Activated CD4-positive, alpha-beta memory T cell treated with anti-CD3 and anti-CD28 coated beads for 36 hours (primary cell): ENCODE data around the gene SPART. TPM values are rescaled to one million over a fixed set of nuclear protein-coding genes. Genes with fewer than 3 reads are reported as not detected.

Source experiments
- CTCF ChIA-PET: fragments of 350-600 bp; sonication (Branson Sonifier 250); formaldehyde crosslinking; loops from one replicate; lab custom pipeline; 2021; ENCODE audit warnings: antibody characterized with exemption, inconsistent platforms; lab: Charles Lee
- POLR2A ChIA-PET: fragments of 350-600 bp; sonication (Branson Sonifier 250); formaldehyde crosslinking; loops from one replicate; lab custom pipeline; 2021; ENCODE audit warnings: antibody characterized with exemption; lab: Charles Lee
- DNase-seq: peaks from one replicate; pipeline ENCODE4 v3.0.0-alpha.2; 2020
- H3K27ac Mint-ChIP-seq: one replicate; pipeline ENCODE4 v1.8.0; 2021; ENCODE audit warnings: mixed read lengths
- H3K27me3 Mint-ChIP-seq: one replicate; pipeline ENCODE4 v1.8.0; 2021; ENCODE audit warnings: mixed read lengths
- H3K36me3 Mint-ChIP-seq: one replicate; pipeline ENCODE4 v1.8.0; 2021; ENCODE audit warnings: mixed read lengths
- H3K4me1 Mint-ChIP-seq: one replicate; pipeline ENCODE4 v1.8.0; 2021; ENCODE audit warnings: low read depth, mixed read lengths
- H3K4me3 Mint-ChIP-seq: one replicate; pipeline ENCODE4 v1.8.0; 2021; ENCODE audit warnings: mild to moderate bottlenecking, mixed read lengths
- H3K9me3 Mint-ChIP-seq: one replicate; pipeline ENCODE4 v1.8.0; 2021; ENCODE audit warnings: mixed read lengths
- intact Hi-C: fragments of 100-400 bp; cut with micrococcal nuclease; formaldehyde crosslinking; loops from one replicate; pipeline ENCODE4 v1.15.1; 2023
- total RNA-seq, 2 experiments: library from RNA; stranded (reverse); gene quantifications; one replicate each; pipeline ENCODE4 v1.2.3, GENCODE V29; 2021

The SPART gene, protein sequence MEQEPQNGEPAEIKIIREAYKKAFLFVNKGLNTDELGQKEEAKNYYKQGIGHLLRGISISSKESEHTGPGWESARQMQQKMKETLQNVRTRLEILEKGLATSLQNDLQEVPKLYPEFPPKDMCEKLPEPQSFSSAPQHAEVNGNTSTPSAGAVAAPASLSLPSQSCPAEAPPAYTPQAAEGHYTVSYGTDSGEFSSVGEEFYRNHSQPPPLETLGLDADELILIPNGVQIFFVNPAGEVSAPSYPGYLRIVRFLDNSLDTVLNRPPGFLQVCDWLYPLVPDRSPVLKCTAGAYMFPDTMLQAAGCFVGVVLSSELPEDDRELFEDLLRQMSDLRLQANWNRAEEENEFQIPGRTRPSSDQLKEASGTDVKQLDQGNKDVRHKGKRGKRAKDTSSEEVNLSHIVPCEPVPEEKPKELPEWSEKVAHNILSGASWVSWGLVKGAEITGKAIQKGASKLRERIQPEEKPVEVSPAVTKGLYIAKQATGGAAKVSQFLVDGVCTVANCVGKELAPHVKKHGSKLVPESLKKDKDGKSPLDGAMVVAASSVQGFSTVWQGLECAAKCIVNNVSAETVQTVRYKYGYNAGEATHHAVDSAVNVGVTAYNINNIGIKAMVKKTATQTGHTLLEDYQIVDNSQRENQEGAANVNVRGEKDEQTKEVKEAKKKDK
- total RNA-seq, result 10 to 100 TPM; 22.4 to 22.5 TPM

DNA sequence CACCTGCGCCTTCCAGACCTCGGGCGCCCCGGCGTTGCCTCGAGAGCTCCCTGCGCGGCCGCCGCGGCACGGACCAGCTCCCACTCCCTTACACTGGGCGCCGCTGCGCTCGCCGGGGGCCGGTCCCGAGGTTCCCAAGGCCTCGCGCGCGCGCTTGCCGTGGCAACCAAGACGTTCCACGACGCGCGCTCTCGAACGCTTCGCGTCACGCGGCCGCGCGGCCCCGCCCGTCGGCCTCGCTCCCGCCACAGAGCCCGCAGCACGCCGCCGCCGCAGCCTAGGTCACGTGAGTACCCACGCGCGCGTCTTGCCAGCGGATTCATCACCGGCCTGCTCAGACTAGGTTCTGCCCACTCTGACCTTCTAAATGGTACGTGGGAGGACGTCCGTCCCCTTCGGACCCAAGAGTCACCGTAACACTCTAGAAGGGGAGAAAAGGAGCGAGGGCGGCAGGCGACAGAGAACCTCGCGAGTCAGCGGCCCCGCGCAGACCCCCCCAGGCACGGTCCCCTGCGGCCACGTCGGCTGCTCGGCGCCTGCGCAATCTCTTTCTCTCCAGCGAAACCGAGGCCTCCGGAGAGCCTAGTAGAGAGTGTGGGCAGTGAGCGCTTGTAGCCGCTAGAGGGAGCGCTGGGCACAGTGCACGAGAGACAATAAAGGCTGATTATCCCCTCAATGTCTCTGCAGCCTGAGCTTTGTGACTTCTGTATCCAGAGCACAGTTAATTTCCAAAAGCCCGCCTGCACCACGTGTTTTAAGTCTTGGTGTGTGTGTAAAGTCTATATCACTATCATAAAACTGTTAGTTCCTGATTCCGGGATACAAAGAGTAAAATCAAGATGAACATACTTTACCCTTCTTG is at the start of gene SPART:
SPART (minus strand) TSS at position 173 of the 862 bp plus-strand sequence. CDS start 10,564 bp downstream, outside the sequence.
- peak; percentile 92 for DNase-seq
- H3K27me3 Mint-ChIP-seq, result no peaks in the 10 kb centered on the region
- POLR2A ChIA-PET, result interaction anchor here (0.8 kb wide), 1 partner anchor 34 kb away, joined by 3 read pairs; no protein-coding TSS in a partner anchor
- no peaks in the 10 kb centered on the region for H3K9me3 Mint-ChIP-seq
- CTCF ChIA-PET, result interaction anchor here (0.5 to 3.1 kb wide), 17 partner anchors 9 to 467 kb away, joined by 3 to 39 read pairs (median 4); partner anchors contain the start of gene CCDC169
- H3K36me3 Mint-ChIP-seq, result no peaks in the 10 kb centered on the region
- intact Hi-C loops, result loop anchor here (1.0 to 2.0 kb wide), 9 partner anchors 36 to 712 kb away; partner anchors contain the start of genes ALG5, CCDC169, RFXAP and SUPT20H
- H3K4me3 Mint-ChIP-seq, result peak within 1 kb of the TSS; percentile 81
- H3K27ac Mint-ChIP-seq, result peak within 1 kb of the TSS; percentile 91
- peaks cover 38% of the 10 kb centered on the region for H3K4me1 Mint-ChIP-seq

DNA sequence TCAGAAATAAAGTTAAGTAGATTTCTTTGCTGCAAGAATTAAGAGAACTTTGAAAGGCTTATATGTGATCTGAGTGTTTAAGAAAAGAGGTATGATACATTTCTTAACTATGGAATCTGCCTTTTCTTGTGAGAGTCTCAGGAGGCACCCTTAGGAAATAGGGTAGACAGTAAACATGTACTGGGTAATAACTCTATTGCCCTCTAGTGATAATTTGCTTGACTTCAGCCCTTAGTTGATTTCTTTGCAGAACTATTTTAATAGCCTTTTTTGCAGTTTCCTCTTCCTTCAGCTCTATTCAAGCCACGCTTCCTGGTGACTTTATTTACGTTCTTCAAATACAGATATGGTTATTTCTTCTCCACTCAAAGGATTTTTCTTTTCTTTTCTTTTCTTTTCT is 49.1 kb upstream of the SPART start:
- Mint-ChIP-seq H3K27ac (no peak overlapping the region), H3K27me3 (peaks cover 3% of the 10 kb centered on the region), H3K36me3 (no peaks in the 10 kb centered on the region), H3K4me1 (no peaks in the 10 kb centered on the region), H3K9me3 (no peaks in the 10 kb centered on the region), H3K4me3 (no peak overlapping the region)
- ChIA-PET POLR2A (no interaction called here), CTCF (interaction anchor here (0.6 to 1.2 kb wide), 2 partner anchors 108 to 112 kb away, joined by 3 to 8 read pairs; no protein-coding TSS in a partner anchor)
- intact Hi-C loops, result loop anchor here (1.0 kb wide), 1 partner anchor 49 kb away; the partner anchor contains the start of gene SPART
- no peak for DNase-seq

DNA sequence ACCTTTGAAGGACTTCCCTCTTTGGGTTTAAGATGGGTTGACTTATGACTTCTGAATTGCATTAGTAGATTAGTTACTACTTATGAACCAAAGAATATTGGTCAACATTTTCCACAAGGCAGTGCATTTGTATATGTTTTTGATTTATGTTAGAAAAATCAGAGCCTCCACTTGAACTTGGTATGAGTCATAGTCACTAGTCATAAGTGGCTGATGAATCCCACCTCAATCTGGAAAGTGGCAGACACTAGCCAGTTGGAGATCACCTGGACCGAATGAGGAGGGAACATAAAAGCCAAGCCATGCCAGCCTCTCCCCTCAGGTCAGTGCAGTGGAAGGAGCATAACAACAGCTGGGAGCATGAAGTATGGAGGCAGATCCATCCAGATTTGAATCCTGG is 39.3 kb upstream of the SPART start:
- Mint-ChIP-seq H3K36me3 (no peaks in the 10 kb centered on the region), H3K9me3 (no peaks in the 10 kb centered on the region), H3K4me3 (no peak overlapping the region), H3K27me3 (peaks cover 10% of the 10 kb centered on the region), H3K4me1 (no peaks in the 10 kb centered on the region), H3K27ac (no peak overlapping the region)
- DNase-seq, result no peak
- POLR2A ChIA-PET, result no interaction called here
- CTCF ChIA-PET, result no interaction called here
- intact Hi-C loops, result no loop called here

DNA sequence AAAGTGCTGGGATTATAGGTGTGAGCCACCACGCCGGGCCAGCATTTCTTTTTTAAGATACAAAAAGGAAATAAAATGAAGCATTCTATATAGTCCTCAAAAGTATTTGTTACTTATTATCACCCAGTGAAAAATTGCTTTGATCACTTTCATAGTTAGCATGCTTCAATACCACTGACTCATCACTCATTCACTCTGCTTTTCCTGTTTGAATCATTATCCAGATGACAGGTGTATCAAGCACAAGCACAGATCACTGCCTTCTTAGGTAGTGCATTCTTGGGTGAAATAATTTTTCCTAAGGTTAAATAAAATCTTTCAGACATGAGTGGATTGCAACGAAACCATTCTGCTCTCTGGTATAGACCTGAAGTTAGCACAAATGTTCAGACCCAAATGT is 35.8 kb upstream of the SPART start:
- ChIA-PET POLR2A (no interaction called here), CTCF (interaction anchor here (1.4 kb wide), 1 partner anchor 35 kb away, joined by 3 read pairs; no protein-coding TSS in a partner anchor)
- H3K4me3 Mint-ChIP-seq, result no peak overlapping the region
- intact Hi-C loops, result loop anchor here (1.0 kb wide), 1 partner anchor 36 kb away; the partner anchor contains the start of gene SPART
- no peak for DNase-seq
- H3K27ac Mint-ChIP-seq, result no peak overlapping the region
- no peaks in the 10 kb centered on the region for H3K36me3 Mint-ChIP-seq
- H3K27me3 Mint-ChIP-seq, result peaks cover 6% of the 10 kb centered on the region
- H3K4me1 Mint-ChIP-seq, result no peaks in the 10 kb centered on the region
- H3K9me3 Mint-ChIP-seq, result no peaks in the 10 kb centered on the region

GRCh38 chr13:36377826-36378468 is 31.8 kb upstream of the SPART start:
- Mint-ChIP-seq H3K4me1 (no peaks in the 10 kb centered on the region), H3K9me3 (no peaks in the 10 kb centered on the region), H3K27ac (no peak overlapping the region), H3K27me3 (no peaks in the 10 kb centered on the region), H3K36me3 (no peaks in the 10 kb centered on the region), H3K4me3 (no peak overlapping the region)
- DNase-seq, result no peak
- intact Hi-C loops, result no loop called here
- POLR2A ChIA-PET, result no interaction called here
- CTCF ChIA-PET, result interaction anchor here (0.6 to 1.3 kb wide), 2 partner anchors 31 to 42 kb away, joined by 3 to 5 read pairs; no protein-coding TSS in a partner anchor

GRCh38 chr13:36374063-36374462 is 27.9 kb upstream of the SPART start:
- no peaks in the 10 kb centered on the region for H3K4me1 Mint-ChIP-seq
- H3K36me3 Mint-ChIP-seq, result no peaks in the 10 kb centered on the region
- H3K4me3 Mint-ChIP-seq, result no peak overlapping the region
- CTCF ChIA-PET, result interaction anchor here (1.4 kb wide), 1 partner anchor 27 kb away, joined by 4 read pairs; no protein-coding TSS in a partner anchor
- no peak overlapping the region for H3K27ac Mint-ChIP-seq
- POLR2A ChIA-PET, result no interaction called here
- no peaks in the 10 kb centered on the region for H3K9me3 Mint-ChIP-seq
- no peaks in the 10 kb centered on the region for H3K27me3 Mint-ChIP-seq
- no peak for DNase-seq
- intact Hi-C loops, result no loop called here

- no peak for DNase-seq
- POLR2A ChIA-PET, result no interaction called here
- intact Hi-C loops, result no loop called here
- Mint-ChIP-seq H3K9me3 (no peaks in the 10 kb centered on the region), H3K27me3 (no peaks in the 10 kb centered on the region), H3K27ac (no peak overlapping the region), H3K36me3 (no peaks in the 10 kb centered on the region), H3K4me1 (no peaks in the 10 kb centered on the region), H3K4me3 (no peak overlapping the region)
- CTCF ChIA-PET, result no interaction called here
Observed at GRCh38 chr13:36371185-36371584, 25.0 kb upstream of the SPART start.

DNA sequence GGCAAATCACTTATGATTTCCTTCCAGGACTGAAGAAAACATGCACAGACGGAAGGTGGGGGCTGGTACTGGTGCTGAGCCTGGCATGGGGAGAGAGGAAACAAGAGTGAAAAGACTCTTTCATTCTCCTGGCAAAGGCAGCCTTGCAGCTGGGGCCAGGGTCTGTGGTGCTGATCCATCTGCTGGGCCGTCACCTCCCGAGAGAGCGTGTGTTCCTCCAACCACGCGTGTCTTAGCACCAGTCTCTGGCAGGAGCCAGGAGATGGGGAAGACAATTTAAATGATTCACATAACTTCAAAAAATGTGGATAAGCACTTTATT is 23.9 kb upstream of the SPART start:
- Mint-ChIP-seq H3K9me3 (no peaks in the 10 kb centered on the region), H3K27ac (no peak overlapping the region), H3K36me3 (no peaks in the 10 kb centered on the region), H3K4me3 (no peak overlapping the region), H3K4me1 (no peaks in the 10 kb centered on the region), H3K27me3 (no peaks in the 10 kb centered on the region)
- intact Hi-C loops, result no loop called here
- ChIA-PET POLR2A (no interaction called here), CTCF (no interaction called here)
- DNase-seq, result no peak

DNA sequence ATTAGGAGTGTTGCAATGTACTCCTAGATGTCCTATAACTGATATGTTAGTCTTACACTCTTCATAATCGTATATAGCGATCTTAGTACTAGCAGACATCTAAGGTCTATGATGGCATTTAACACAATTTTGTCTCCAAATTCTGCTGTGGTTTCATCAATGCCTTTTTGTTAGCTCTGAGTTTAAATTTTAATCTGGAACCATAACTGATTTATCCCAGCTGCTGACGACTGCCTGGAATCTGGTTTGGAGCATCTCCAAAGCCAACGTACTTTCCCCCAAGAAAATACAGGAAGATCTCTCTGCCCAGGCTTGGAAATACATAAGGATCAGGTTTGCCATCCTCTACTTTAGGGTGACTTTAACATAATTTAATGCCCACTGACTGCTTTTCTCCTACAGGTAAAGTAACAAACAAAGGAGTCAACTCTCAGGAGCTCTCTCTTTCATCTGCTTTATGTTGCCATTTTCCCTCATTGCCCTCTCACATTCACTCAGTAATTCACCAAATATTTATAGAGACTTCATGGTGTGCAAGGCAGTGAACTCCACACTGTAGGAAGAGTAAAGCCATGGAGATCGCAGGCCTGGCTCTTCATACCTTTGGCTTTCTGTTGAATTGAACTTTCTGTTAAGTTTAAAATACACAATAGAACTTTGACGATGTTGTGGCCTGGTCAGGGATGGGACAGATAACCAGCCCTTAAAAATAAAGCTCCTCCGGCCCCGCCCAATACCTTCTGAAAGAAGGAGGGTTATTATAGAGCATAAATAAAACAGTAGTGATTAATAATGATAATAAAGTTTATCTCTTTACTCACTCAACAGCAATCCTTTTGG is 23.3 kb upstream of the SPART start:
- intact Hi-C loops, result no loop called here
- DNase-seq, result no peak
- Mint-ChIP-seq H3K4me3 (no peak overlapping the region), H3K36me3 (no peaks in the 10 kb centered on the region), H3K27me3 (peaks cover 3% of the 10 kb centered on the region), H3K27ac (no peak overlapping the region), H3K9me3 (no peaks in the 10 kb centered on the region), H3K4me1 (no peaks in the 10 kb centered on the region)
- ChIA-PET CTCF (interaction anchor here (0.9 kb wide), 1 partner anchor 23 kb away, joined by 3 read pairs; no protein-coding TSS in a partner anchor), POLR2A (no interaction called here)

DNA sequence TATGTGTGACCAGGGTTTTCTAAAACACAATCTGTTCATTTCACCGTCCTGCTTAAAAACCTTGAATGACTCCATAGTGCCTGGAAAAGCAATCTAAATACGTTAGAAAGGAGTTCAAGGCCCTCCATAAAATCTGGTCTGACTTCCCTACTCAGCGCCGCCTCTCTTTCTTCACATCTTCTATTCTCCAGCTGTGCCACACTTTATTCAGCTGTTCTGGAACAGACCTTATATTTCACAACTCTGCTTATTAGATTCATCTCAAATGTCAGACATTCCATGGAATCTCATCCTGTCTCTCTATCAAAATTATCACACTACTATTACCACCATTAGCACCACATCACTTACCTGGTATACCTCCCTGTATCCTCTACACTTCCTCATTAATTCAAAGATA is 19.8 kb upstream of the SPART start:
- H3K36me3 Mint-ChIP-seq, result no peaks in the 10 kb centered on the region
- no peak overlapping the region for H3K27ac Mint-ChIP-seq
- H3K4me3 Mint-ChIP-seq, result no peak overlapping the region
- POLR2A ChIA-PET, result no interaction called here
- H3K4me1 Mint-ChIP-seq, result no peaks in the 10 kb centered on the region
- CTCF ChIA-PET, result no interaction called here
- DNase-seq, result no peak
- H3K9me3 Mint-ChIP-seq, result no peaks in the 10 kb centered on the region
- H3K27me3 Mint-ChIP-seq, result peaks cover 3% of the 10 kb centered on the region
- intact Hi-C loops, result no loop called here
